ENCODE measurements around the gene SMARCAL1.
A peak's percentile ranks its signal among the peaks of the same experiment; 100 is the strongest.

DNA sequence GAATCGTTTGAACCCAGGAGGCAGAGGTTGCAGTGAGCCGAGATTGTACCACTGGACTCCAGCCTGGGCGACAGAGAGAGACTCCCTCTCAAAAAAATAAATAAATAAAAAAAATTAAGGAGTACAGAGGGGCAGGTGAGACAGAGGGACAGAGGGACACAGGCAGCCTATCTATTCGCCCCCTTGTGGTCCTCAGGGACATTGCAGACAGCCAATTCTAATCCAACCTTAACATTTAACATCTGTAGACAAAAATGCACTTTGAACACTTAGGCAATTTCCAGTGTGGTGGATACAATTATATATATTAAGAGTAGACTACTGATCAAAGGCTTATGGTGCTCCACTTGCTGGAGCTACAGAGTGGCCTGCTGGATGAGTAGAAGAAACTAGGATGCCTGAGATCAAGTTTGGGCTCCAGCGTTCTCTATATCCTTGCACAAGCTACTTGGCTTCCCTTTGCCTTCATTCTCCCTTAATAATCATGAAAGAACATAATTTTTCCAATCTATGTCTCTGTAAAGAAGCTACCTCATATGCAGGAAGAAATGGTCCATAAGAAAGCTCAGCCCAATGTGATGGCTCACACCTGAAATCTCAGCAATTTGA, 8.2 kb upstream of the SMARCAL1 start:
- TF ChIP-seq ZNF324 (tag by site-specific recombination; IDR thresholded peaks at IDR 0.05), result no peak
- TF ChIP-seq ZNF768 (tag by site-specific recombination; IDR thresholded peaks at IDR 0.05), result no peak
- TF ChIP-seq YY1 (tag by site-specific recombination; IDR thresholded peaks at IDR 0.05), result no peak
- no peak for TF ChIP-seq KLF16 (tag by site-specific recombination; IDR thresholded peaks at IDR 0.05)
- TF ChIP-seq, protein P1, sequence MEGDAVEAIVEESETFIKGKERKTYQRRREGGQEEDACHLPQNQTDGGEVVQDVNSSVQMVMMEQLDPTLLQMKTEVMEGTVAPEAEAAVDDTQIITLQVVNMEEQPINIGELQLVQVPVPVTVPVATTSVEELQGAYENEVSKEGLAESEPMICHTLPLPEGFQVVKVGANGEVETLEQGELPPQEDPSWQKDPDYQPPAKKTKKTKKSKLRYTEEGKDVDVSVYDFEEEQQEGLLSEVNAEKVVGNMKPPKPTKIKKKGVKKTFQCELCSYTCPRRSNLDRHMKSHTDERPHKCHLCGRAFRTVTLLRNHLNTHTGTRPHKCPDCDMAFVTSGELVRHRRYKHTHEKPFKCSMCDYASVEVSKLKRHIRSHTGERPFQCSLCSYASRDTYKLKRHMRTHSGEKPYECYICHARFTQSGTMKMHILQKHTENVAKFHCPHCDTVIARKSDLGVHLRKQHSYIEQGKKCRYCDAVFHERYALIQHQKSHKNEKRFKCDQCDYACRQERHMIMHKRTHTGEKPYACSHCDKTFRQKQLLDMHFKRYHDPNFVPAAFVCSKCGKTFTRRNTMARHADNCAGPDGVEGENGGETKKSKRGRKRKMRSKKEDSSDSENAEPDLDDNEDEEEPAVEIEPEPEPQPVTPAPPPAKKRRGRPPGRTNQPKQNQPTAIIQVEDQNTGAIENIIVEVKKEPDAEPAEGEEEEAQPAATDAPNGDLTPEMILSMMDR (tag by site-specific recombination; IDR thresholded peaks at IDR 0.05), result peak; percentile 27; the same call in 1 of the 2 replicates
- no peak for TF ChIP-seq ZNF157 (tag by site-specific recombination; IDR thresholded peaks at IDR 0.05)
- TF ChIP-seq ZNF792 (tag by site-specific recombination; IDR thresholded peaks at IDR 0.05), result no peak
- no peak for TF ChIP-seq SP2 (tag by site-specific recombination; IDR thresholded peaks at IDR 0.05)
- no peak for TF ChIP-seq ZNF146 (tag by site-specific recombination; IDR thresholded peaks at IDR 0.05)
- TF ChIP-seq, protein P2, sequence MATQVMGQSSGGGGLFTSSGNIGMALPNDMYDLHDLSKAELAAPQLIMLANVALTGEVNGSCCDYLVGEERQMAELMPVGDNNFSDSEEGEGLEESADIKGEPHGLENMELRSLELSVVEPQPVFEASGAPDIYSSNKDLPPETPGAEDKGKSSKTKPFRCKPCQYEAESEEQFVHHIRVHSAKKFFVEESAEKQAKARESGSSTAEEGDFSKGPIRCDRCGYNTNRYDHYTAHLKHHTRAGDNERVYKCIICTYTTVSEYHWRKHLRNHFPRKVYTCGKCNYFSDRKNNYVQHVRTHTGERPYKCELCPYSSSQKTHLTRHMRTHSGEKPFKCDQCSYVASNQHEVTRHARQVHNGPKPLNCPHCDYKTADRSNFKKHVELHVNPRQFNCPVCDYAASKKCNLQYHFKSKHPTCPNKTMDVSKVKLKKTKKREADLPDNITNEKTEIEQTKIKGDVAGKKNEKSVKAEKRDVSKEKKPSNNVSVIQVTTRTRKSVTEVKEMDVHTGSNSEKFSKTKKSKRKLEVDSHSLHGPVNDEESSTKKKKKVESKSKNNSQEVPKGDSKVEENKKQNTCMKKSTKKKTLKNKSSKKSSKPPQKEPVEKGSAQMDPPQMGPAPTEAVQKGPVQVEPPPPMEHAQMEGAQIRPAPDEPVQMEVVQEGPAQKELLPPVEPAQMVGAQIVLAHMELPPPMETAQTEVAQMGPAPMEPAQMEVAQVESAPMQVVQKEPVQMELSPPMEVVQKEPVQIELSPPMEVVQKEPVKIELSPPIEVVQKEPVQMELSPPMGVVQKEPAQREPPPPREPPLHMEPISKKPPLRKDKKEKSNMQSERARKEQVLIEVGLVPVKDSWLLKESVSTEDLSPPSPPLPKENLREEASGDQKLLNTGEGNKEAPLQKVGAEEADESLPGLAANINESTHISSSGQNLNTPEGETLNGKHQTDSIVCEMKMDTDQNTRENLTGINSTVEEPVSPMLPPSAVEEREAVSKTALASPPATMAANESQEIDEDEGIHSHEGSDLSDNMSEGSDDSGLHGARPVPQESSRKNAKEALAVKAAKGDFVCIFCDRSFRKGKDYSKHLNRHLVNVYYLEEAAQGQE (tag by site-specific recombination; IDR thresholded peaks at IDR 0.05), result no peak
- TF ChIP-seq BCL11A (tag by site-specific recombination; IDR thresholded peaks at IDR 0.05; ENCODE audit: low read depth), result no peak

Measured in HEK293 (cell line).